Measurements from ENCODE around the gene B9D1.

Gene B9D1

GRCh38 chr17:19371259-19372010 is 8.9 kb upstream of the B9D1 start:
- no peak overlapping the region for H2AFZ ChIP-seq (ENCODE audit: low read depth, low read length)
- H3K4me3 ChIP-seq (ENCODE audit: low read depth in 1 of 2, low read length in 2 of 2), result no peak overlapping the region
- no peak overlapping the region for H3K4me2 ChIP-seq (ENCODE audit: insufficient read depth, low read length)
- no peaks in the 10 kb centered on the region for H3K9me3 ChIP-seq (ENCODE audit: insufficient read depth, low read length, severe bottlenecking)
- H3K4me1 ChIP-seq (ENCODE audit: insufficient read depth, low read length), result peaks cover 7% of the 10 kb centered on the region; the same call in 1 of the 2 replicates
- no peak for DNase-seq
- H3K27ac ChIP-seq (ENCODE audit: low read length), result no peak overlapping the region
- no peaks in the 10 kb centered on the region for H3K36me3 ChIP-seq (ENCODE audit: insufficient read depth, low read length)
- ATAC-seq (ENCODE audit: insufficient read depth, low read depth), result no peak
- TF ChIP-seq CTCF (IDR thresholded peaks at IDR 0.05; ENCODE audit: borderline replicate concordance, extremely low read depth, low read length, poor library complexity, severe bottlenecking) (no peak), EZH2 (IDR thresholded peaks at IDR 0.05; ENCODE audit: borderline replicate concordance, low read depth, low read length, severe bottlenecking) (no peak)
- no peaks in the 10 kb centered on the region for H3K27me3 ChIP-seq (ENCODE audit: insufficient read depth, low read length, poor library complexity)
- H3K79me2 ChIP-seq (ENCODE audit: insufficient read depth, low read length), result no peaks in the 10 kb centered on the region
- peaks cover 2% of the 10 kb centered on the region; the same call in 1 of the 2 replicates for H4K20me1 ChIP-seq (ENCODE audit: insufficient read depth, low read length)
- H3K9ac ChIP-seq (ENCODE audit: low read depth, low read length), result no peak overlapping the region

- H3K9ac ChIP-seq (ENCODE audit: low read depth, low read length), result no peak overlapping the region
- no peak for TF ChIP-seq EZH2 (IDR thresholded peaks at IDR 0.05; ENCODE audit: borderline replicate concordance, low read depth, low read length, severe bottlenecking)
- no peak for TF ChIP-seq CTCF (IDR thresholded peaks at IDR 0.05; ENCODE audit: borderline replicate concordance, extremely low read depth, low read length, poor library complexity, severe bottlenecking)
- H3K79me2 ChIP-seq (ENCODE audit: insufficient read depth, low read length), result no peaks in the 10 kb centered on the region
- no peaks in the 10 kb centered on the region for H3K27me3 ChIP-seq (ENCODE audit: insufficient read depth, low read length, poor library complexity)
- no peak overlapping the region for H3K27ac ChIP-seq (ENCODE audit: low read length)
- H3K4me2 ChIP-seq (ENCODE audit: insufficient read depth, low read length), result no peak overlapping the region
- H2AFZ ChIP-seq (ENCODE audit: low read depth, low read length), result no peak overlapping the region
- ATAC-seq (ENCODE audit: insufficient read depth, low read depth) (no peak), DNase-seq (no peak)
- no peaks in the 10 kb centered on the region for H3K9me3 ChIP-seq (ENCODE audit: insufficient read depth, low read length, severe bottlenecking)
- no peak overlapping the region for H3K4me3 ChIP-seq (ENCODE audit: low read depth in 1 of 2, low read length in 2 of 2)
- H3K36me3 ChIP-seq (ENCODE audit: insufficient read depth, low read length), result no peaks in the 10 kb centered on the region
- peaks cover 2% of the 10 kb centered on the region; the same call in 1 of the 2 replicates for H4K20me1 ChIP-seq (ENCODE audit: insufficient read depth, low read length)
- no peaks in the 10 kb centered on the region for H3K4me1 ChIP-seq (ENCODE audit: insufficient read depth, low read length)
These were observed 8.0 kb upstream of the B9D1 start for GRCh38 chr17:19370493-19370960.

GRCh38 chr17:19369846-19370492 is 7.4 kb upstream of the B9D1 start:
- Histone ChIP-seq H3K27ac (ENCODE audit: low read length) (no peak overlapping the region), H3K9ac (ENCODE audit: low read depth, low read length) (no peak overlapping the region), H3K27me3 (ENCODE audit: insufficient read depth, low read length, poor library complexity) (no peaks in the 10 kb centered on the region), H3K4me1 (ENCODE audit: insufficient read depth, low read length) (no peaks in the 10 kb centered on the region), H3K9me3 (ENCODE audit: insufficient read depth, low read length, severe bottlenecking) (no peaks in the 10 kb centered on the region), H3K4me3 (ENCODE audit: low read depth in 1 of 2, low read length in 2 of 2) (no peak overlapping the region), H3K4me2 (ENCODE audit: insufficient read depth, low read length) (no peak overlapping the region), H4K20me1 (ENCODE audit: insufficient read depth, low read length) (peaks cover 2% of the 10 kb centered on the region; the same call in 1 of the 2 replicates), H3K36me3 (ENCODE audit: insufficient read depth, low read length) (no peaks in the 10 kb centered on the region), H2AFZ (ENCODE audit: low read depth, low read length) (no peak overlapping the region), H3K79me2 (ENCODE audit: insufficient read depth, low read length) (no peaks in the 10 kb centered on the region)
- ATAC-seq (ENCODE audit: insufficient read depth, low read depth), result no peak
- DNase-seq, result no peak
- TF ChIP-seq EZH2 (IDR thresholded peaks at IDR 0.05; ENCODE audit: borderline replicate concordance, low read depth, low read length, severe bottlenecking), result no peak
- TF ChIP-seq CTCF (IDR thresholded peaks at IDR 0.05; ENCODE audit: borderline replicate concordance, extremely low read depth, low read length, poor library complexity, severe bottlenecking), result no peak
